NCI-H748 (cell line): Measurements from ENCODE around the gene STK17A.
"Not testable (repeated sequence)": the region's sequence is repeated elsewhere in the genome, so short reads cannot be mapped to it uniquely, and the experiment has no call there.

ENCODE experiments used
- DNase-seq: peaks from one replicate; lab custom pipeline; 2025; ENCODE audit not compliant: unreplicated experiment; lab: John Stamatoyannopoulos, UW

STK17A gene

DNA sequence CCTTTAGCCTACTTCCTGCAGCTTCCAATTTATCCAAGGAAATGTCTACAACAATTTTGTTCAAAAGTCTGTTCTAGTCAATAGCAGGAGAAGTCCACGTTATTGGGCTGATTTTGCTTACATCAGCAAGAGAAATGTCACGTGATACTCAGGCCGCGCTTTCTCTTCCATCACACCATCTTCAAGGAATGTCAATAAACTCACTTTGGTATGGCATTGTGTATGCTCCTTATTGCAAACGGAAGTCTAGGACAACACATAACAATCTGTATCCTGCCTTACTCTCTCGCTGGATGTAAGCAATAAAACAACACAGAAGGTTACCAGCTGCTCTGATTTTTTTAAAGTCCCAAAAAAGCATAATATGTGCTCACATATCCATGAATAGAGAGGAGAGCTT, 17.1 kb upstream of the STK17A start:
- peak; percentile 15 for DNase-seq

DNA sequence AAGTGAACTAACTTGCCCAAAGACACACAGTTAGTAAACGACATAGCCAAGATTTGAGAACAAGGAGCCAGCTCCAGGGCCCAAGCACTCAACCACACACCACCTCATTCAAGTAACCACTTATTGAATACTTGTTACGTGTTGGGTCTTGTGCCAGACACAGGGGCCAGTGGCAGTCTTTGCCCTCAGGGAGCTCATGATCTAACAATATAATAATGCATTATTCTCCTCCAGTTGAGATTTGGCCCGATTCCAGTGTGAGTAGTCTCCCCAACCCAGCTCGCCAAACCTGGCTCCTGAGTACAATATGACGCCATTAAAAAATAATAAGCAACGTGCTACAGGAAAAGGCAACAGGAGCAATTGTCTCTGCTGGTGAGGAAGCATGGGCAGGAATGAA, 14.4 kb upstream of the STK17A start:
- peak; percentile 61 for DNase-seq

DNA sequence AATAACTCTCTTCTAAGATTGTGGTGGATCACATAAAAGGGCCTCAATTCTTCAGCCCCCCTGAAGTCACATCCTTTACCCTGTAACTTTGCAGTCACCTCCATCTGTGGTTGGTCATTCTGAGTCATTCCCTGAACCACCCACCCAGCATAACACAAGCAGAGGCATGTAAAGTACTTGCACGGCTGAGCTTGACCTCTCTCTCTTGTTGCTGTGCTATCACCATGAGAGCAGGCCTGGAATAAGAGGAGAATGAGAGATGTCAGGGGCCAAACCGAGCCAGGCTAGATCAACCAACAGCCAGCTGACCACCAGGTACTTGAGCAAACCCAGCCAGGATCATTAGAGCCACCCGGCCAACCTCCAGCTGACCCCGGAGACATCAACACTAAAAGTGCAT, 13.5 kb upstream of the STK17A start:
- DNase-seq = no peak

- DNase-seq = no peak
These were observed 12.1 kb upstream of the STK17A start for GRCh38 chr7:43570688-43571365.

GRCh38 chr7:43572516-43573049, 10.3 kb upstream of the STK17A start:
- no peak for DNase-seq

GRCh38 chr7:43573832-43574231, 9.1 kb upstream of the STK17A start:
- DNase-seq = not testable (repeated sequence)

- DNase-seq = no peak
These were observed 7.4 kb upstream of the STK17A start for GRCh38 chr7:43575506-43575905.

DNA sequence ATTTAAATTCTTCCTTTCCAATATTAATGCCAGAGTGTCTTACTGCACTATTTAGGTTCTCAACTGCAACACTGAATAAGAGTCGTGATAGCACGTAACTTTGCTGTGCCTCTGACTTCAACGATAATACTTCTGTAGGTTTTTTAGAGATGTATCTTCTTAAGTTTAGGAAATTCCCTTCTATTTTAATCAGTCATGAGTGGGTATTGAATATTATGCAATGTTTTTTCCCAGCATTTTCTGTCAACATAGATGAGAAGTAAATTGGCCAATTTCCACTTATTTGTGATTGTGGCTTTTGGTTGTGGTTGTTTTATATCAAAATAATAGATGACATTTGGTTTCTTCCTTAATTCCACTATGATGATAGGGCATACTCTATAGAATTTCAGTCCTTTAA, 6.7 kb upstream of the STK17A start:
- DNase-seq = no peak

GRCh38 chr7:43577485-43577951, 5.4 kb upstream of the STK17A start:
- DNase-seq = peak; percentile 18

GRCh38 chr7:43583424-43584194, 701 bp downstream of the STK17A start:
- DNase-seq = peak; percentile 72

DNA sequence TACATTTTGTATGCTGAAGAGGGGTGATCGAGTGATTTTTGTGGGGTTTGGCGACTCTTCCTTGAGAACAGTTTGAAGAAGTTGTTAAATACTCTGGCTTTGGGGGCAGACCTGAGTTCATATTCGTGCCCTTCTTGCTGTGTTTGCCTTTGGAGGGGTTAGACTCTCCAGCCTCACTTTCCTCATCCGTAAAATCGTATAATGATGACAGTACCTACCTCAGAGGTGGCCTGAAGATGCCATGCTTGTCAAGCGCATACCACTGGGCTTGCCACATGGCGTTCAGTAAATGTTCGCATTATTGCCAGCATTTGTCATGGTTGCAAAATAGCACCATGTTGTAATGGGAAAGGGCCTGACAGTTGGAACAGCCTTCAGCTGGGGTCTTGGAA, 1.3 kb downstream of the STK17A start:
- no peak for DNase-seq

DNA sequence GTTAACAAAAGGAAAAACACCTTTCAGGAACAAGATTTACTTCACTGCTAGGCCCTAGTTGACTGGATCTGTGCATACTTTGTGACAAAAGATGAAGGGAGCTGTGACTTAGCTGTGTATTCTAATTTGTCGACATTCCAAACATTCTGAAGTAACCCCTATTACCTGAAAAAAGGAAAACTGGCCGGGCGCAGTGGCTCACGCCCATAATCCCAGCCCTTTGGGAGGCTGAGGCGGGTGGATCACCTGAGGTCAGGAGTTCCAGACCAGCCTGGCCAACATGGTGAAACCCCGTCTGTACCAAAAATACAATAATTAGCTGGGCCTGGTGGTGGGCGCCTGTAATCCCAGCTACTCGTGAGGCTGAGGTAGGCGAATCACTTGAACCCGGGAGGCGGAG, 1.8 kb downstream of the STK17A start:
- not testable (repeated sequence) for DNase-seq

DNA sequence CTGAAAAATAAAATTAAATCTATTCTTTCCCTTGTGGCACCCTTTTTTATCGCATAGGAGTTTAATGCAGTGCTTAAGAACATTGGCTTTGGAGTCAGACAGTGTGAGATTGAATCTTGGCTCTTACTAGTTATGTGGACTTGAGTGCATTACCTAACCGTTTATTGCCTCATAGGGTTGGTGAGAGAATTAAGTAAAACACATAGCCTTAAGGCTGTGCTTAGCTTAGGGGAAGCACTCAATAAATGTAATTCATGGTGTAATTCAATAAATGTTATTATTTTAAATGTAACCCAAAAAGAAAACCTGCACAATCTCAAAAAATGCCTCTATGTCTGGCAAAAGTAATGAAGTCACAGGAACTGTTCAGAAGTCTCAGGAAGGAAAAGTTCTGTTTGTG, 2.7 kb downstream of the STK17A start:
- no peak for DNase-seq

DNA sequence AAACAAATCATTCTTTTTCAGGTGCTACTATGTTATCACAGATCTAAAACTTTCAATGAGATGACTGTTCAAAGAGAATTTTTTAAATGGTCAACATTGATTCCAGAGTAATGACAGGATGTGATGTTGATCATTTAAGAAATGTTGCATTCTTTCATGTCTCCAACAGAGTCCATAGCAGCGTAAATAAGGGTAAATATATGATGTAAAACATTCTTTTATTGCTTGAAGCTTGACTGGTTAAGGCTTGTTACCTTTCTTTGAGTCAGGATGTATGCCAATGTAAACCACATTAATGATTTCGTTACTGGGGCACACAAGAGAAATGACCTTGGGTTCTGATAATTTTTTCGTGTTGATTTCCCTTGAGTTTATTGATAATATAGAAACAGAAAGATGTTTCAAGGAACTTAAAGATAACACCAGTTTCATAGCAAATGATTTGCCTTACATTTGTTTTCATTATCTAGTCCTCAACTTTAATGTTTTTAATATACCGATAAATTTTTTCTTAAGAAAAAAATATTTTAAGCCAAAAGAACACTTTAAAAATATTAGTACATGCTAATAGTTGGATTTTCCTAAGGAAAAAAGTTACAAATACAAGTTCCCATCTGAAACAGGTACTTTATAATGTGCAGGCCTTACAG, 3.5 kb downstream of the STK17A start:
- no peak for DNase-seq

GRCh38 chr7:43588477-43589132, 5.7 kb downstream of the STK17A start:
- no peak for DNase-seq

DNA sequence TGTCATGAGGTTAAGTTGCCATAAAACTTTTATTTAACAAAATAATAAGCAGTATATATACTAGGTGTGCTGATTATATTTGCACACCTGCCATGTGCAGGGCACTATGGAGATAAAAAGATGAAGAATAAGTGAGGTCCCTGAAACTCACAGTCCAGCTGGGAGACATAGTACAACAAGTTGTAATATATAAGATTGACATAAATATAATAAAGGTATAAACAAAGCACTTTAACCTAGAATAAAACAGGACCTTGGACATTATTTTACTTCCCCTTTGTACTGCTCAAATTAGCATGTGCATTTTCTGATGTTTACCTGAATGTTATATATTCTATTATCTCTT, 6.2 kb downstream of the STK17A start:
- DNase-seq = no peak

DNA sequence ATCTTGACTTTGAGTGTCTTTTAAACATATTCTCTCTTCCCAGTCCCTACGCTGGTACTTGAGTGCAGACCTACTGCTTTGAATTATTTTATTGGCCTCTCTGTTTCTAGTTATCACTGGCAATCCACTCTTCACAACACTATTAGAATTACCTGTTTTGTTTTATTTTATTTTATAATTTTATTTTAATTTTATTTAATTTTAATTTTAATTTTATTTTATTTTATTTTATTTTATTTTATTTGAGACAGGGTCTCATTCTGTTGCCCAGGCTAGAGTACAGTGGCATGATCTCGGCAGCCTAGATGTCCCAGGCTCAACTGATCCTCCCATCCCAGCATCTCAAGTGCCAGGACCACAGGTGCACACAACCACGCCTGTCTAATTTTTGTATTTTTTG, 6.8 kb downstream of the STK17A start:
- no peak for DNase-seq

GRCh38 chr7:43590862-43591557, 8.1 kb downstream of the STK17A start:
- DNase-seq = no peak

- no peak for DNase-seq
These were observed 8.8 kb downstream of the STK17A start for GRCh38 chr7:43591558-43592180.

- no peak for DNase-seq
These were observed 9.4 kb downstream of the STK17A start for GRCh38 chr7:43592326-43592725.
